ENCODE results near the gene GCAT. TPM values are rescaled to one million over a fixed set of nuclear protein-coding genes. Genes with fewer than 3 reads are reported as not detected.

The GCAT gene
- total and polyA plus RNA-seq, 2 experiments from 2014 or later = 74.2 to 97.6 TPM

- Histone ChIP-seq H3K4me3 (no peak overlapping the region), H3K9me3 (ENCODE audit: low read depth) (no peaks in the 10 kb centered on the region), H3K27ac (no peak overlapping the region), H3K27me3 (no peaks in the 10 kb centered on the region), H3K36me3 (peaks cover 35% of the 10 kb centered on the region), H3K4me1 (ENCODE audit: low read depth) (no peaks in the 10 kb centered on the region)
- TF ChIP-seq, protein P1, sequence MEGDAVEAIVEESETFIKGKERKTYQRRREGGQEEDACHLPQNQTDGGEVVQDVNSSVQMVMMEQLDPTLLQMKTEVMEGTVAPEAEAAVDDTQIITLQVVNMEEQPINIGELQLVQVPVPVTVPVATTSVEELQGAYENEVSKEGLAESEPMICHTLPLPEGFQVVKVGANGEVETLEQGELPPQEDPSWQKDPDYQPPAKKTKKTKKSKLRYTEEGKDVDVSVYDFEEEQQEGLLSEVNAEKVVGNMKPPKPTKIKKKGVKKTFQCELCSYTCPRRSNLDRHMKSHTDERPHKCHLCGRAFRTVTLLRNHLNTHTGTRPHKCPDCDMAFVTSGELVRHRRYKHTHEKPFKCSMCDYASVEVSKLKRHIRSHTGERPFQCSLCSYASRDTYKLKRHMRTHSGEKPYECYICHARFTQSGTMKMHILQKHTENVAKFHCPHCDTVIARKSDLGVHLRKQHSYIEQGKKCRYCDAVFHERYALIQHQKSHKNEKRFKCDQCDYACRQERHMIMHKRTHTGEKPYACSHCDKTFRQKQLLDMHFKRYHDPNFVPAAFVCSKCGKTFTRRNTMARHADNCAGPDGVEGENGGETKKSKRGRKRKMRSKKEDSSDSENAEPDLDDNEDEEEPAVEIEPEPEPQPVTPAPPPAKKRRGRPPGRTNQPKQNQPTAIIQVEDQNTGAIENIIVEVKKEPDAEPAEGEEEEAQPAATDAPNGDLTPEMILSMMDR (IDR thresholded peaks at IDR 0.05; ENCODE audit: low read depth, low read length) = no peak
- no peak for DNase-seq (ENCODE audit: low read depth in 1 of 2, low spot score in 1 of 2)
These were observed 44.7 kb upstream of the GCAT start for GRCh38 chr22:37763012-37763411.

DNA sequence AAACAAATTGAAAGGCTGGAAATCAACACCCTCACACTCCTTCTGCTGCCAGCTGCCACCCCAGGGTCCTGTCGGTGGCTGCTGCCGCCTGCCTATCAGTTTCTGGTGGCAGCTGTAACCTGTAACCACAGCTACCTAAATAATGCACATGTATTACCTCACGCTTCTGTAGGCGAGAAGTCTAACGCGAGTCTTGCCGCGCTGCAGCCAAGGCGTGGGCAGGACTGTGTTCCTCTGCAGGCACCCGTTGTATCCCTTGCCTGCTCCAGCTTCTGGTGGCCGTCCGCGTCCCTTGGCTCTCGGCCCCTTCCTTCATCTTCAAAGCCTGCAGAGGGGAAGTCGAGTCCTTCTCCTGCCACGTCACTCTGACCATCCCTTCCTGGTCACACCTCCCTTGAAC, 44.1 kb upstream of the GCAT start:
- no peaks in the 10 kb centered on the region for H3K9me3 ChIP-seq (ENCODE audit: low read depth)
- H3K36me3 ChIP-seq = peaks cover 28% of the 10 kb centered on the region
- H3K4me3 ChIP-seq = no peak overlapping the region
- no peak overlapping the region for H3K27ac ChIP-seq
- DNase-seq (ENCODE audit: low read depth in 1 of 2, low spot score in 1 of 2) = no peak
- H3K4me1 ChIP-seq (ENCODE audit: low read depth) = no peaks in the 10 kb centered on the region
- TF ChIP-seq, protein P1 (IDR thresholded peaks at IDR 0.05; ENCODE audit: low read depth, low read length) = no peak
- no peaks in the 10 kb centered on the region for H3K27me3 ChIP-seq

DNA sequence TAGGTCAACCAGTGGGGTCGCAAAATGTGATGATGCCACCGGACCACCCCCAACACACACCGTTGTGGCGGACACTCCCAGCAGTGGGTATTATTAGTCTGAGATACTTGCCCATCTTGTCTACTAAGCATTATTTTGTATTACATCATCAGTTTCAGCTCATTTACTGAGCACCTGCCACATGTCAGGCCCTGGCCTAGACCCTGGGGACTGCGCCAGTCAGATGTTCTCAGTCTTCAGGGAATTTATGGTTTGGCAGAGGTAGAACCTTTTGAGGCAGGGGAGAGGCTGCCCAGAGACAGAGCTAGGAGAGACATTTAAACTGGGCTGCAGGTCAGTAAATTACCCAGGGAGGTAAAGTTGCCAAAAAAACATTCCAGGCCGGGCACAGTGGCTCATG, 43.1 kb upstream of the GCAT start:
- TF ChIP-seq, protein P1 (IDR thresholded peaks at IDR 0.05; ENCODE audit: low read depth, low read length) = no peak
- Histone ChIP-seq H3K4me1 (ENCODE audit: low read depth) (no peaks in the 10 kb centered on the region), H3K27me3 (no peaks in the 10 kb centered on the region), H3K4me3 (no peak overlapping the region), H3K9me3 (ENCODE audit: low read depth) (no peaks in the 10 kb centered on the region), H3K27ac (no peak overlapping the region), H3K36me3 (peaks cover 27% of the 10 kb centered on the region)
- DNase-seq (ENCODE audit: low read depth in 1 of 2, low spot score in 1 of 2) = no peak

GRCh38 chr22:37765498-37765897, 42.2 kb upstream of the GCAT start:
- DNase-seq (ENCODE audit: low read depth in 1 of 2, low spot score in 1 of 2) = no peak
- Histone ChIP-seq H3K27me3 (no peaks in the 10 kb centered on the region), H3K4me1 (ENCODE audit: low read depth) (no peaks in the 10 kb centered on the region), H3K9me3 (ENCODE audit: low read depth) (no peaks in the 10 kb centered on the region), H3K27ac (no peak overlapping the region), H3K36me3 (peaks cover 18% of the 10 kb centered on the region), H3K4me3 (no peak overlapping the region)
- TF ChIP-seq, protein P1 (IDR thresholded peaks at IDR 0.05; ENCODE audit: low read depth, low read length) = no peak

- H3K27me3 ChIP-seq = no peaks in the 10 kb centered on the region
- H3K36me3 ChIP-seq = peaks cover 18% of the 10 kb centered on the region
- H3K4me1 ChIP-seq (ENCODE audit: low read depth) = no peaks in the 10 kb centered on the region
- no peaks in the 10 kb centered on the region for H3K9me3 ChIP-seq (ENCODE audit: low read depth)
- H3K27ac ChIP-seq = no peak overlapping the region
- H3K4me3 ChIP-seq = no peak overlapping the region
- TF ChIP-seq, protein P1 (IDR thresholded peaks at IDR 0.05; ENCODE audit: low read depth, low read length) = no peak
- no peak for DNase-seq (ENCODE audit: low read depth in 1 of 2, low spot score in 1 of 2)
These were observed 41.7 kb upstream of the GCAT start for GRCh38 chr22:37765953-37766576.
